Measurements from ENCODE around the gene SGSH. TPM values are rescaled to one million over a fixed set of nuclear protein-coding genes. Genes with fewer than 3 reads are reported as not detected.

SGSH gene
- total and polyA plus RNA-seq, 2 experiments from 2014 or later: 16.0 to 59.6 TPM

GRCh38 chr17:80236911-80237310 lies 16.8 kb upstream of the SGSH start:
- H3K9me2 ChIP-seq (replicated peaks; ENCODE audit: insufficient read depth): no peaks in the 10 kb centered on the region
- H3K4me1 ChIP-seq (ENCODE audit: insufficient read depth): no peaks in the 10 kb centered on the region
- H3K36me3 ChIP-seq (replicated peaks; ENCODE audit: insufficient read depth, low read depth): no peaks in the 10 kb centered on the region
- H3K79me2 ChIP-seq: no peaks in the 10 kb centered on the region
- H4K20me1 ChIP-seq (ENCODE audit: insufficient read depth, poor library complexity, severe bottlenecking): no peaks in the 10 kb centered on the region
- DNase-seq (ENCODE audit: low spot score): no peak
- no peak for TF ChIP-seq EZH2 (IDR thresholded peaks at IDR 0.05; ENCODE audit: borderline replicate concordance)
- no peak for TF ChIP-seq EZH2phosphoT487 (IDR thresholded peaks at IDR 0.05; ENCODE audit: low read depth, severe bottlenecking, unreplicated experiment)
- TF ChIP-seq CTCF (IDR thresholded peaks at IDR 0.05; ENCODE audit: poor library complexity): no peak
- H2AFZ ChIP-seq: no peak overlapping the region
- whole genome bisulfite sequencing (ENCODE audit: low lambda C conversion rate, missing lambda C conversion rate): 88% methylated on average over 17 of the region's 17 CpGs
- H3K27ac ChIP-seq: no peak overlapping the region
- H3K4me2 ChIP-seq: no peak overlapping the region
- H3K27me3 ChIP-seq: no peaks in the 10 kb centered on the region
- no peak overlapping the region for H3K4me3 ChIP-seq
- H3K9me3 ChIP-seq (ENCODE audit: low read depth): peaks cover 1% of the 10 kb centered on the region

- no peaks in the 10 kb centered on the region for H3K9me2 ChIP-seq (replicated peaks; ENCODE audit: insufficient read depth)
- no peak overlapping the region for H3K4me3 ChIP-seq
- no peaks in the 10 kb centered on the region for H3K27me3 ChIP-seq
- H2AFZ ChIP-seq: no peak overlapping the region
- H3K79me2 ChIP-seq: no peaks in the 10 kb centered on the region
- H3K4me1 ChIP-seq (ENCODE audit: insufficient read depth): no peaks in the 10 kb centered on the region
- no peak for TF ChIP-seq CTCF (IDR thresholded peaks at IDR 0.05; ENCODE audit: poor library complexity)
- TF ChIP-seq EZH2 (IDR thresholded peaks at IDR 0.05; ENCODE audit: borderline replicate concordance): no peak
- TF ChIP-seq EZH2phosphoT487 (IDR thresholded peaks at IDR 0.05; ENCODE audit: low read depth, severe bottlenecking, unreplicated experiment): no peak
- H3K36me3 ChIP-seq (replicated peaks; ENCODE audit: insufficient read depth, low read depth): no peaks in the 10 kb centered on the region
- no peaks in the 10 kb centered on the region for H4K20me1 ChIP-seq (ENCODE audit: insufficient read depth, poor library complexity, severe bottlenecking)
- whole genome bisulfite sequencing (ENCODE audit: low lambda C conversion rate, missing lambda C conversion rate): 92% methylated on average over 3 of the region's 3 CpGs
- H3K27ac ChIP-seq: no peak overlapping the region
- DNase-seq (ENCODE audit: low spot score): no peak
- no peak overlapping the region for H3K4me2 ChIP-seq
- H3K9me3 ChIP-seq (ENCODE audit: low read depth): peaks cover 5% of the 10 kb centered on the region
These were observed 13.1 kb upstream of the SGSH start for GRCh38 chr17:80233202-80233601.

GRCh38 chr17:80232438-80232837 lies 12.3 kb upstream of the SGSH start:
- Histone ChIP-seq H3K4me3 (no peak overlapping the region), H3K9me3 (ENCODE audit: low read depth) (peaks cover 5% of the 10 kb centered on the region), H3K9me2 (replicated peaks; ENCODE audit: insufficient read depth) (no peaks in the 10 kb centered on the region), H3K27ac (no peak overlapping the region), H3K79me2 (no peaks in the 10 kb centered on the region), H2AFZ (no peak overlapping the region), H3K36me3 (replicated peaks; ENCODE audit: insufficient read depth, low read depth) (no peaks in the 10 kb centered on the region), H4K20me1 (ENCODE audit: insufficient read depth, poor library complexity, severe bottlenecking) (no peaks in the 10 kb centered on the region), H3K4me2 (no peak overlapping the region), H3K4me1 (ENCODE audit: insufficient read depth) (no peaks in the 10 kb centered on the region), H3K27me3 (no peaks in the 10 kb centered on the region)
- 94% methylated on average over 1 of the region's 1 CpG for WGBS (ENCODE audit: low lambda C conversion rate, missing lambda C conversion rate)
- DNase-seq (ENCODE audit: low spot score): no peak
- TF ChIP-seq EZH2phosphoT487 (IDR thresholded peaks at IDR 0.05; ENCODE audit: low read depth, severe bottlenecking, unreplicated experiment): no peak
- no peak for TF ChIP-seq EZH2 (IDR thresholded peaks at IDR 0.05; ENCODE audit: borderline replicate concordance)
- no peak for TF ChIP-seq CTCF (IDR thresholded peaks at IDR 0.05; ENCODE audit: poor library complexity)

- no peak for DNase-seq (ENCODE audit: low spot score)
- WGBS (ENCODE audit: low lambda C conversion rate, missing lambda C conversion rate): 96% methylated on average over 4 of the region's 4 CpGs
- no peak overlapping the region for H3K27ac ChIP-seq
- no peaks in the 10 kb centered on the region for H4K20me1 ChIP-seq (ENCODE audit: insufficient read depth, poor library complexity, severe bottlenecking)
- no peak overlapping the region for H2AFZ ChIP-seq
- TF ChIP-seq EZH2phosphoT487 (IDR thresholded peaks at IDR 0.05; ENCODE audit: low read depth, severe bottlenecking, unreplicated experiment) (no peak), CTCF (IDR thresholded peaks at IDR 0.05; ENCODE audit: poor library complexity) (no peak), EZH2 (IDR thresholded peaks at IDR 0.05; ENCODE audit: borderline replicate concordance) (no peak)
- H3K79me2 ChIP-seq: no peaks in the 10 kb centered on the region
- no peaks in the 10 kb centered on the region for H3K9me2 ChIP-seq (replicated peaks; ENCODE audit: insufficient read depth)
- H3K4me2 ChIP-seq: no peak overlapping the region
- peaks cover 5% of the 10 kb centered on the region for H3K9me3 ChIP-seq (ENCODE audit: low read depth)
- H3K4me1 ChIP-seq (ENCODE audit: insufficient read depth): no peaks in the 10 kb centered on the region
- H3K27me3 ChIP-seq: no peaks in the 10 kb centered on the region
- H3K36me3 ChIP-seq (replicated peaks; ENCODE audit: insufficient read depth, low read depth): no peaks in the 10 kb centered on the region
- H3K4me3 ChIP-seq: no peak overlapping the region
These were observed 8.9 kb upstream of the SGSH start for GRCh38 chr17:80229011-80229410.

All from hepatocyte (in vitro differentiated cells).